ENCODE data around the gene RAB36.

- no peak for TF ChIP-seq EZH2phosphoT487 (IDR thresholded peaks at IDR 0.05; ENCODE audit: borderline replicate concordance)
- no peak for TF ChIP-seq CTCF (conservative IDR thresholded peaks at IDR 0.05; ENCODE audit: low read length)
Measured at GRCh38 chr22:23104187-23104971, 40.9 kb upstream of the RAB36 start.
